8988T (cell line): ENCODE data around the gene SRPK2.
"Not testable (repeated sequence)": the region's sequence is repeated elsewhere in the genome, so short reads cannot be mapped to it uniquely, and the experiment has no call there.

Source experiments
- DNase-seq: peaks from one replicate; pipeline ENCODE4 v3.0.0; 2011

The SRPK2 gene

GRCh38 chr7:105336009-105336408 lies 52.7 kb downstream of the SRPK2 start:
- no peak for DNase-seq

GRCh38 chr7:105332661-105333060 lies 56.1 kb downstream of the SRPK2 start:
- not testable (repeated sequence) for DNase-seq

- no peak for DNase-seq
Observed at GRCh38 chr7:105330526-105330925, 58.2 kb downstream of the SRPK2 start.

GRCh38 chr7:105327201-105327600 lies 61.5 kb downstream of the SRPK2 start:
- DNase-seq = no peak

- no peak for DNase-seq
Observed at GRCh38 chr7:105325216-105325904, 63.4 kb downstream of the SRPK2 start.

- not testable (repeated sequence) for DNase-seq
Observed at GRCh38 chr7:105324606-105325005, 64.1 kb downstream of the SRPK2 start.

GRCh38 chr7:105323366-105323765 lies 65.4 kb downstream of the SRPK2 start:
- DNase-seq = no peak

- DNase-seq = no peak
Observed at GRCh38 chr7:105322655-105323277, 66.0 kb downstream of the SRPK2 start.

GRCh38 chr7:105321754-105322455 lies 66.8 kb downstream of the SRPK2 start:
- no peak for DNase-seq

- DNase-seq = no peak
Observed at GRCh38 chr7:105320896-105321295, 67.8 kb downstream of the SRPK2 start.

GRCh38 chr7:105319578-105319977 lies 69.1 kb downstream of the SRPK2 start:
- DNase-seq = no peak

GRCh38 chr7:105316578-105317344 lies 72.0 kb downstream of the SRPK2 start:
- DNase-seq = no peak

GRCh38 chr7:105315357-105315756 lies 73.4 kb downstream of the SRPK2 start:
- DNase-seq = no peak

- no peak for DNase-seq
Observed at GRCh38 chr7:105309235-105310169, 79.2 kb downstream of the SRPK2 start.

- no peak for DNase-seq
Observed at GRCh38 chr7:105307163-105307672, 81.5 kb downstream of the SRPK2 start.

- DNase-seq = no peak
Observed at GRCh38 chr7:105306298-105306748, 82.4 kb downstream of the SRPK2 start.

- no peak for DNase-seq
Observed at GRCh38 chr7:105305633-105306032, 83.1 kb downstream of the SRPK2 start.

GRCh38 chr7:105304040-105304895 lies 84.5 kb downstream of the SRPK2 start:
- DNase-seq = no peak

GRCh38 chr7:105300587-105300986 lies 88.1 kb downstream of the SRPK2 start:
- not testable (repeated sequence) for DNase-seq

GRCh38 chr7:105298439-105298894 lies 90.3 kb downstream of the SRPK2 start:
- no peak for DNase-seq

GRCh38 chr7:105297985-105298384 lies 90.7 kb downstream of the SRPK2 start:
- no peak for DNase-seq
